OCI-LY3 (cell line): ENCODE measurements around the gene DNAH5.

Experiments used
- H2AFZ ChIP-seq: fragments of 200-600, 300-600 bp; shearing (Covaris generic); 2 replicates; pipeline ENCODE4 v1.6.0; 2014; ENCODE audit warnings: antibody characterized with exemption, low read depth, low read length
- H3K27ac ChIP-seq: fragments of 200-600, 300-600 bp; sonication (generic); 2 replicates; pipeline ENCODE4 v1.5.1; 2014; ENCODE audit warnings: mild to moderate bottlenecking, low read length, moderate library complexity, mixed read lengths
- H3K27me3 ChIP-seq: fragments of 200-600, 300-600 bp; sonication (generic); 2 replicates; pipeline ENCODE4 v1.6.1; 2014; ENCODE audit warnings: low read depth, low read length, mixed read lengths
- H3K36me3 ChIP-seq: fragments of 200-600, 300-600 bp; sonication (generic); replicated peaks from 2 replicates; pipeline ENCODE3; 2014; ENCODE audit warnings: low read depth, low read length, mixed read lengths
- H3K4me1 ChIP-seq: fragments of 300-600, 200-600 bp; sonication (generic); 2 replicates; pipeline ENCODE4 v1.6.1; 2014; ENCODE audit warnings: low read length, mixed read lengths
- H3K4me2 ChIP-seq: fragments of 200-600, 300-600 bp; sonication (generic); 2 replicates; pipeline ENCODE4 v1.6.1; 2014; ENCODE audit warnings: low read length, mixed read lengths
- H3K4me3 ChIP-seq: fragments of 300-600, 200-600 bp; sonication (generic); 2 replicates; pipeline ENCODE4 v1.5.1; 2014; ENCODE audit warnings: antibody characterized with exemption, mild to moderate bottlenecking, low read length, moderate library complexity
- H3K79me2 ChIP-seq: fragments of 300-600, 200-600 bp; shearing (Covaris generic); 2 replicates; pipeline ENCODE4 v1.6.1; 2014; ENCODE audit warnings: mild to moderate bottlenecking, low read length, mixed read lengths
- H3K9ac ChIP-seq: fragments of 300-600, 200-600 bp; shearing (Covaris generic); 2 replicates; pipeline ENCODE4 v1.6.0; 2014; ENCODE audit warnings: mild to moderate bottlenecking, low read length, moderate library complexity
- H3K9me3 ChIP-seq: fragments of 200-600, 300-600 bp; shearing (Covaris generic); 2 replicates; pipeline ENCODE4 v1.6.1; 2014; ENCODE audit warnings: low read length, mixed read lengths; ENCODE audit not compliant: insufficient read depth
- H4K20me1 ChIP-seq: fragments of 200-600, 300-600 bp; sonication (generic); 2 replicates; pipeline ENCODE4 v1.6.1; 2016; ENCODE audit warnings: low read length, mixed read lengths; ENCODE audit not compliant: insufficient read depth
- CTCF ChIP-seq: fragments of 200-600, 300-600 bp; sonication (generic); IDR thresholded peaks from 2 replicates; pipeline ENCODE4 v1.5.1; 2014; ENCODE audit warnings: antibody characterized with exemption, low read length, low read depth
- EZH2phosphoT487 ChIP-seq: fragments of 200-600 bp; shearing (Covaris generic); IDR thresholded peaks from 2 replicates; pipeline ENCODE4 v1.6.1; 2018; ENCODE audit warnings: antibody characterized with exemption, mixed run types, low read depth

DNAH5 gene

GRCh38 chr5:13746026-13746425 lies 198.5 kb downstream of the DNAH5 start:
- Histone ChIP-seq H3K4me1 (no peaks in the 10 kb centered on the region), H3K4me3 (no peak overlapping the region), H3K79me2 (no peaks in the 10 kb centered on the region), H3K27me3 (no peaks in the 10 kb centered on the region), H2AFZ (no peak overlapping the region), H3K9me3 (no peaks in the 10 kb centered on the region), H3K27ac (no peak overlapping the region), H3K9ac (no peak overlapping the region), H3K36me3 (no peaks in the 10 kb centered on the region), H3K4me2 (no peak overlapping the region), H4K20me1 (no peaks in the 10 kb centered on the region)
- TF ChIP-seq EZH2phosphoT487 = no peak
- TF ChIP-seq CTCF = no peak

GRCh38 chr5:13745508-13745907 lies 199.0 kb downstream of the DNAH5 start:
- H3K27me3 ChIP-seq = no peaks in the 10 kb centered on the region

GRCh38 chr5:13740471-13740870 lies 204.0 kb downstream of the DNAH5 start:
- TF ChIP-seq EZH2phosphoT487 (no peak), CTCF (no peak)
- Histone ChIP-seq H2AFZ (no peak overlapping the region), H3K27ac (no peak overlapping the region), H3K79me2 (no peaks in the 10 kb centered on the region), H3K4me3 (no peak overlapping the region), H3K4me1 (no peaks in the 10 kb centered on the region), H4K20me1 (no peaks in the 10 kb centered on the region), H3K27me3 (no peaks in the 10 kb centered on the region), H3K36me3 (no peaks in the 10 kb centered on the region), H3K4me2 (no peak overlapping the region), H3K9ac (no peak overlapping the region), H3K9me3 (no peaks in the 10 kb centered on the region)

More at GRCh38 chr5:13745508-13745907, 199.0 kb downstream of the DNAH5 start:
- no peaks in the 10 kb centered on the region for H3K79me2 ChIP-seq
- H3K4me2 ChIP-seq = no peak overlapping the region
- H4K20me1 ChIP-seq = no peaks in the 10 kb centered on the region
- H2AFZ ChIP-seq = no peak overlapping the region
- H3K36me3 ChIP-seq = no peaks in the 10 kb centered on the region
- TF ChIP-seq CTCF = no peak
- no peak for TF ChIP-seq EZH2phosphoT487
- H3K9ac ChIP-seq = no peak overlapping the region
- no peaks in the 10 kb centered on the region for H3K9me3 ChIP-seq
- no peak overlapping the region for H3K4me3 ChIP-seq
- no peaks in the 10 kb centered on the region for H3K4me1 ChIP-seq
- H3K27ac ChIP-seq = no peak overlapping the region

- H3K4me1 ChIP-seq = no peaks in the 10 kb centered on the region
- H3K27me3 ChIP-seq = no peaks in the 10 kb centered on the region
- H4K20me1 ChIP-seq = no peaks in the 10 kb centered on the region
- no peak overlapping the region for H2AFZ ChIP-seq
- no peak overlapping the region for H3K4me3 ChIP-seq
- H3K9ac ChIP-seq = no peak overlapping the region
- no peak overlapping the region for H3K4me2 ChIP-seq
- H3K79me2 ChIP-seq = no peaks in the 10 kb centered on the region
- TF ChIP-seq CTCF (no peak), EZH2phosphoT487 (no peak)
- H3K9me3 ChIP-seq = no peaks in the 10 kb centered on the region
- H3K27ac ChIP-seq = no peak overlapping the region
- no peaks in the 10 kb centered on the region for H3K36me3 ChIP-seq
These were observed 205.0 kb downstream of the DNAH5 start for GRCh38 chr5:13739479-13739878.
